ENCODE results near the gene GORASP1.
A peak's percentile ranks its signal among the peaks of the same experiment; 100 is the strongest.

Gene GORASP1

GRCh38 chr3:39107388-39108199 is at the start of gene GORASP1, which contains the start of gene TTC21A:
Gene GORASP1, minus strand, starts transcription at chr3:39107627. Its CDS starts 86 bp downstream, at chr3:39107541.
Gene TTC21A, plus strand, starts transcription at chr3:39107680. Its CDS starts 158 bp downstream, at chr3:39107838.
- peak; percentile 93 for DNase-seq (ENCODE audit: low spot score)

GRCh38 chr3:39156421-39156820 is 49.0 kb upstream of the GORASP1 start:
- no peak for DNase-seq (ENCODE audit: low spot score)

- no peak for DNase-seq (ENCODE audit: low spot score)
These were observed 47.0 kb upstream of the GORASP1 start for GRCh38 chr3:39154280-39155021.

GRCh38 chr3:39153977-39154279 is 46.5 kb upstream of the GORASP1 start:
- DNase-seq (ENCODE audit: low spot score), result no peak

GRCh38 chr3:39150803-39151631 is 43.6 kb upstream of the GORASP1 start:
- peak; percentile 67 for DNase-seq (ENCODE audit: low spot score)

- no peak for DNase-seq (ENCODE audit: low spot score)
These were observed 42.8 kb upstream of the GORASP1 start for GRCh38 chr3:39150148-39150802.

- DNase-seq (ENCODE audit: low spot score), result no peak
These were observed 42.2 kb upstream of the GORASP1 start for GRCh38 chr3:39149498-39150147.

- no peak for DNase-seq (ENCODE audit: low spot score)
These were observed 41.6 kb upstream of the GORASP1 start for GRCh38 chr3:39149059-39149455.

GRCh38 chr3:39148435-39149058 is 41.1 kb upstream of the GORASP1 start:
- DNase-seq (ENCODE audit: low spot score), result no peak

GRCh38 chr3:39147711-39148434 is 40.4 kb upstream of the GORASP1 start:
- DNase-seq (ENCODE audit: low spot score), result no peak

- peak; percentile 34 for DNase-seq (ENCODE audit: low spot score)
These were observed 39.5 kb upstream of the GORASP1 start for GRCh38 chr3:39146611-39147591.

GRCh38 chr3:39146083-39146501 is 38.7 kb upstream of the GORASP1 start:
- DNase-seq (ENCODE audit: low spot score), result peak; percentile 30

- no peak for DNase-seq (ENCODE audit: low spot score)
These were observed 37.4 kb upstream of the GORASP1 start for GRCh38 chr3:39144748-39145380.

- no peak for DNase-seq (ENCODE audit: low spot score)
These were observed 36.8 kb upstream of the GORASP1 start for GRCh38 chr3:39144095-39144747.

- no peak for DNase-seq (ENCODE audit: low spot score)
These were observed 35.8 kb upstream of the GORASP1 start for GRCh38 chr3:39143051-39143885.

GRCh38 chr3:39142067-39142466 is 34.6 kb upstream of the GORASP1 start:
- no peak for DNase-seq (ENCODE audit: low spot score)

Data from globus pallidus (tissue), 1 donor.